ENCODE data around the gene SLC35G4.

SLC35G4 gene

GRCh38 chr18:11651899-11652298 is 42.5 kb downstream of the SLC35G4 start:
- no peak for DNase-seq
- no peak for TF ChIP-seq CTCF (IDR thresholded peaks at IDR 0.05; ENCODE audit: low read length)
- TF ChIP-seq EZH2phosphoT487 (IDR thresholded peaks at IDR 0.05; ENCODE audit: low read length) = no peak
- no peak for TF ChIP-seq EZH2 (optimal IDR thresholded peaks at IDR 0.05; ENCODE audit: low read depth, low read length)
- H3K9ac ChIP-seq (ENCODE audit: low read length) = no peak overlapping the region
- H3K79me2 ChIP-seq (ENCODE audit: low read length) = no peaks in the 10 kb centered on the region
- H3K27me3 ChIP-seq (replicated peaks; ENCODE audit: insufficient read depth, low read length) = no peaks in the 10 kb centered on the region
- H3K36me3 ChIP-seq (replicated peaks; ENCODE audit: insufficient read depth, low read length) = no peaks in the 10 kb centered on the region
- H3K4me3 ChIP-seq (ENCODE audit: low read length) = no peak overlapping the region
- no peaks in the 10 kb centered on the region for H3F3A ChIP-seq (ENCODE audit: insufficient read depth, low read length)
- H3K4me1 ChIP-seq (ENCODE audit: low read length) = no peaks in the 10 kb centered on the region
- no peak overlapping the region for H3K27ac ChIP-seq (ENCODE audit: low read length)
- no peaks in the 10 kb centered on the region for H4K20me1 ChIP-seq (ENCODE audit: insufficient read depth, low read length)
- no peak overlapping the region for H3K4me2 ChIP-seq (ENCODE audit: low read depth, low read length)
- H2AFZ ChIP-seq (ENCODE audit: low read length) = no peak overlapping the region
- no peaks in the 10 kb centered on the region for H3K9me2 ChIP-seq (replicated peaks; ENCODE audit: insufficient read depth, low read length)
- no peaks in the 10 kb centered on the region for H3K9me3 ChIP-seq (replicated peaks; ENCODE audit: insufficient read depth, low read length)

- no peak for DNase-seq
- H3K4me2 ChIP-seq (ENCODE audit: low read depth, low read length) = no peak overlapping the region
- no peak overlapping the region for H2AFZ ChIP-seq (ENCODE audit: low read length)
- H3K9ac ChIP-seq (ENCODE audit: low read length) = no peak overlapping the region
- H3K9me3 ChIP-seq (replicated peaks; ENCODE audit: insufficient read depth, low read length) = no peaks in the 10 kb centered on the region
- no peaks in the 10 kb centered on the region for H4K20me1 ChIP-seq (ENCODE audit: insufficient read depth, low read length)
- H3K9me2 ChIP-seq (replicated peaks; ENCODE audit: insufficient read depth, low read length) = no peaks in the 10 kb centered on the region
- H3K27me3 ChIP-seq (replicated peaks; ENCODE audit: insufficient read depth, low read length) = 0 out of 2 replicates have a peak, but pooled peaks cover 3% of the 10 kb centered on the region
- no peak overlapping the region for H3K4me3 ChIP-seq (ENCODE audit: low read length)
- H3F3A ChIP-seq (ENCODE audit: insufficient read depth, low read length) = no peaks in the 10 kb centered on the region
- no peak overlapping the region for H3K27ac ChIP-seq (ENCODE audit: low read length)
- H3K79me2 ChIP-seq (ENCODE audit: low read length) = no peaks in the 10 kb centered on the region
- no peaks in the 10 kb centered on the region for H3K36me3 ChIP-seq (replicated peaks; ENCODE audit: insufficient read depth, low read length)
- TF ChIP-seq EZH2 (optimal IDR thresholded peaks at IDR 0.05; ENCODE audit: low read depth, low read length) (no peak), EZH2phosphoT487 (IDR thresholded peaks at IDR 0.05; ENCODE audit: low read length) (no peak), CTCF (IDR thresholded peaks at IDR 0.05; ENCODE audit: low read length) (no peak)
- H3K4me1 ChIP-seq (ENCODE audit: low read length) = no peaks in the 10 kb centered on the region
Measured at GRCh38 chr18:11653521-11653920, 44.1 kb downstream of the SLC35G4 start.

- Histone ChIP-seq H2AFZ (ENCODE audit: low read length) (no peak overlapping the region; the same call in 1 of the 2 replicates), H3K4me2 (ENCODE audit: low read depth, low read length) (peak overlapping the region; percentile 43)
Measured at GRCh38 chr18:11654736-11655605, 45.6 kb downstream of the SLC35G4 start.

More at GRCh38 chr18:11654736-11655605, 45.6 kb downstream of the SLC35G4 start:
- Histone ChIP-seq H3K4me1 (ENCODE audit: low read length) (no peaks in the 10 kb centered on the region), H3K9me2 (replicated peaks; ENCODE audit: insufficient read depth, low read length) (no peaks in the 10 kb centered on the region), H3K36me3 (replicated peaks; ENCODE audit: insufficient read depth, low read length) (no peaks in the 10 kb centered on the region), H4K20me1 (ENCODE audit: insufficient read depth, low read length) (no peaks in the 10 kb centered on the region), H3K27ac (ENCODE audit: low read length) (no peak overlapping the region), H3F3A (ENCODE audit: insufficient read depth, low read length) (no peaks in the 10 kb centered on the region), H3K9me3 (replicated peaks; ENCODE audit: insufficient read depth, low read length) (no peaks in the 10 kb centered on the region), H3K9ac (ENCODE audit: low read length) (no peak overlapping the region), H3K27me3 (replicated peaks; ENCODE audit: insufficient read depth, low read length) (0 out of 2 replicates have a peak, but pooled peaks cover 3% of the 10 kb centered on the region), H3K4me3 (ENCODE audit: low read length) (no peak overlapping the region), H3K79me2 (ENCODE audit: low read length) (no peaks in the 10 kb centered on the region)
- DNase-seq = peak; percentile 49
- TF ChIP-seq CTCF (IDR thresholded peaks at IDR 0.05; ENCODE audit: low read length) = peak; percentile 91
- TF ChIP-seq EZH2phosphoT487 (IDR thresholded peaks at IDR 0.05; ENCODE audit: low read length) = no peak
- TF ChIP-seq EZH2 (optimal IDR thresholded peaks at IDR 0.05; ENCODE audit: low read depth, low read length) = no peak
